GM19324 (cell line): ENCODE results near the gene MORN1.

Source experiments
- ATAC-seq: cut with Tn5 transposase; IDR thresholded peaks from one replicate; pipeline ENCODE4 v1.9.1; 2021; ENCODE audit warnings: mild to moderate bottlenecking, moderate library complexity; ENCODE audit not compliant: unreplicated experiment, low FRiP score

MORN1 gene

DNA sequence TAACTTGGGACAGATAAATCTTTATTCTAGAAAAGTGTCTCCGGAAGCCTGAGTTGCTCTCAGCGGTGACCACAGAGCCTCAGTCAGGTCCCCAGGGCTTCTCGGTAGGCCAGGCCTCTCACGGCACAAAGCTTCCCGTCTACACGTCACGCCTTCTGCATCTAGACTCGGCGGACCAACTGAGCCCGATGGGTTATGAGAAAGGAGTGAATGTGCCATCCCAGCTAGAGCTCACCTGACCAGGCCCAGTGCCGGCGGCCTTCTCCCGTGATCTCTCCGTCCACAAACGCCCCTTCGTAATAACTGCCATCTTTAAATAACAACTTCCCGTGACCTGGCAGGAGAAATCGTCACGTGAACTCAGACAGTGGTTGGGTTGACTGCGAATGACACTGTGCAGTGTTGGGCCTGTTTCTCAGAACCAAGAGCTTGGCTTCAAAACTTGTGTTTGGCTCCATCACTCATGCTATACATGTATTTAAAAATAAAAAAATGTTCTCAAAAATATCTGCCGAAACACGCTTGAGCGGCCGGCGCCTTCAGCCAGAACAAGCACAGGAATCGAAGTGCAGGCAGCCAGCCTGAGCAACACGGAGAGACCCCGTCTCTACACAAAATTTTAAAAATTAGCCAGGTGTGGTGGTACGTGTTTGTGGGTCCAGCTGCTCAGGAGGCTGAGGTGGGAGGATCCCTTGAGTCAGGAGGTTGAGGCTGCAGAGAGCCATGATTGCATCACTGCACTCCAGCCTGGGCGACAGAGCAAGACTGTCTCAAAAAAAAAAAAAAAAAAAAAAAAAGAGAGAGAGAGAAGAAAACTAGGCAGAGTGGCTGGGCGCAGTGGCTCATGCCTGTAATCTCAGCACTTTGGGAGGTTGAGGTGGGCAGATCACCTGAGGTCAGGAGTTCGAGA is 3.1 kb downstream of the MORN1 start:
- no peak for ATAC-seq

DNA sequence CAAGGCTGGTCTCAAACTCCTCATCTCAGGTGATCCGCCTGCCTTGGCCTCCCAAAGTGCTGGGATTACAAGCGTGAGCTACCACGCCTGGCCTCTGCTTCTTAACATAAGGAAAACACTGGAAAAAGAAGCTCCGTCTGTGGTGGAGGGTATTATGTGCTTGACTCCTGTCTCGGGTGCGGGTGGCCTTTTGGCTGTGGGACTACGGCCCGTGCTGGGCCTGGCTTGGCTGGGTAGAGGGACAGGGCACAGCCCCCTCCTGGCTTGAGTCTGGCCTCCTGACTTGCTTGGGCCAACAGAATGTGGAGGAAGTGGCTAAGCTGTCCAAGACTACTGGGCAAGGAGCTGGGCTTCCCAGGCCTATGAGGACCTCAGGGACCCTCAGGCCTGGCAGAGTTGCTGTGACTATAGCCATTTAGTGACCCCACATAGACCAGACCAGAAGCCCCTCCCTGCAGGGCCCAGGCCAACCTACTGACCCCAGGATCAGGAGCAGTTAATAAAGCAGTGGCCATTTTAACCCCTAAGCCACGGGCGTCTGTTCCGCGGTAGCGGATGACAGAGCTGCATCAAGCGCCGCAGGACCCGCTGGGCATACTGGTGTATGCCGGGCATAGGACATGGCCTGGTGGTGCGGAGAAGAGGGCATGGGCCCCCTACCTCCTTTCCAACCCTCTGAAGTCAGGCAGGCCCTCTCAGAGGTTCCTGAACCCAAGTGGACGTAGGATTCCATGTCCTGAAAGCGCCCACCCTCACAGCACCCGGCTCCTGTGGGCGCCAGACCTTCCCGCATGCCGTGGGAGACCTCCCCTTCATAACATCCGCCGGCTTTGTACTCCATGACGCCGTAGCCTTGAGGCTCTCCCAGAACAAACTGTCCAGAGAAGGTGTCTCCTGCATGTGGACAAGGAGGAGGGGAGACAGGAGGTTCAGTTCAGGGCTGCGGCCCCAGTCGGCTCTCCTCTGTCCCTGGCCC is 4.4 kb downstream of the MORN1 start:
- ATAC-seq: no peak

DNA sequence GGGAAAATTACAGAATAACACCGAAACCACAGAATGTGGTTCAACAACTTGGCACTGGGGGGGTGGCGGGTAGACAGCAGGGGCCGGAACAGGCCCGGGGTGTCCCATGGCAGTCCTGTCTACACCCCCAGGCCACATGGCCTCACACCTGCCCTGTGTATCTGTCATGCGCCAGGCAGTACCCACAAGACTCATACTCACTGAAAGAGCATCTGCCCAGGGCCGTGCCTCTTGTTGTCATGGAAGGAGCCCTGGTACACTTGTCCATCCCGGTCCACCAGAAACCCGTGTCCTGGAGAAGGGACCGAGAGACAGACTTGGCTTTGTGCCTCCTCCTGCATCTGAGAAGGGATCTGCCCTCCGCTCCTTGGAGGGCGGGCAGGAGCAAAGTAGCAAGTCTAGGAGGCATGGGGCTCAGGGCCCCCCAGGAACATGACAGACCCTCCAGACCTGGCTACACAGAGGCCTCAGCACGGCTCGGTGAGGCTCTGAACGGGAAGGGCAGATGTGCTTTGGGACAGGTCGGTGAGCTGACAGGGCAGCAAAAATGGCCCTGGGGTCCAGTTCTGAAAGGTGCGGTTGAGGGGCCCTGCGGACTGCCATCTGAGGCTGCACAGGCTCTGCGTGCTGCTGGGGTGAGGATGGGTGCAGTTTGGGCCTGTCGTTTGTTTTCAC is 5.6 kb downstream of the MORN1 start:
- no peak for ATAC-seq

DNA sequence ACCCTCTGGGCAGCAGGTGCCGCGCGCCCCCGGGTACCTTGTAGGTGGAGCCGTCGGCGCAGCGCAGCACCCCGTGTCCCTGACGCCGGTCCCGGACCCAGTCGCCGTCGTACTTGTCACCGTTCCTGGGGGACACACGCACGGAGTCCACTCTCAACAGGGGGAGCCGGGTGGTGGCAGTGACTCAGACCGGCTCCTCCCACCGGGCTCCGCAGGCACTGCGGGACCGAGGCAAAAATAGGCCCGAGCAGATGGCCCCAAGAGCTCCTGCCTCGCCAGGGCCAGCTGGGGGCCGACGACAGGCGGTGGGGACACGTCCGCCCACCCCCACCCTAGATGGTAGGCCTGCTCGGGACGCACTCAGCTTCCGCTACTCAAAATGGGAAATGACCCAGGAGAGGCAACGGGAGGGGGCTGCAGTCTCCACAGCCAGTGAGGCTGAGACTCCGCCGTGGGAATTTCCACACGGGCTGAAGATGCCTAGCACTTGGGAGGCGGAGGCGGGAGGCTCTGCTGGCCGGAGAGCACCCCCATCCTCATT is 6.3 kb downstream of the MORN1 start:
- no peak for ATAC-seq

- no peak for ATAC-seq
Measured at GRCh38 chr1:2384130-2384860, 7.1 kb downstream of the MORN1 start.

DNA sequence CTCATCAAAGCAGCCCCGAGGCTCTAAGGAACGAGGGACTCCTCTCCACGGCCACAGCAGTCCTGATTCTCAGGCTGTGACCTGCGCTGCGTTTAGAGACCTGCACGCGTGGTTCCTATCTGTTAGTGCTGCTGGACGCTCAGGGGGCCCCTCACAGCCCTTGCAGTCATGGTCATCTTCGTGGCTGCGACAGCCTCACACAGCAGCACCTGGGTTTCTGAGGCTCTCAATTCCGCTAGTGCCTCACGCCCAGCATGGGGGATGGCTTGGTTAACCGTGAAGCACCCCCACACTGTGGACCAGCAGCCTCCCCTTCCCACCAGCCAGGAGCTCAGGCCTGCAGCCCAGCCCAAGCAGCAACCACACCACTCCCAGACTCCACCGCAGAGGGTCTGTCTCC is 7.8 kb downstream of the MORN1 start:
- ATAC-seq: no peak

DNA sequence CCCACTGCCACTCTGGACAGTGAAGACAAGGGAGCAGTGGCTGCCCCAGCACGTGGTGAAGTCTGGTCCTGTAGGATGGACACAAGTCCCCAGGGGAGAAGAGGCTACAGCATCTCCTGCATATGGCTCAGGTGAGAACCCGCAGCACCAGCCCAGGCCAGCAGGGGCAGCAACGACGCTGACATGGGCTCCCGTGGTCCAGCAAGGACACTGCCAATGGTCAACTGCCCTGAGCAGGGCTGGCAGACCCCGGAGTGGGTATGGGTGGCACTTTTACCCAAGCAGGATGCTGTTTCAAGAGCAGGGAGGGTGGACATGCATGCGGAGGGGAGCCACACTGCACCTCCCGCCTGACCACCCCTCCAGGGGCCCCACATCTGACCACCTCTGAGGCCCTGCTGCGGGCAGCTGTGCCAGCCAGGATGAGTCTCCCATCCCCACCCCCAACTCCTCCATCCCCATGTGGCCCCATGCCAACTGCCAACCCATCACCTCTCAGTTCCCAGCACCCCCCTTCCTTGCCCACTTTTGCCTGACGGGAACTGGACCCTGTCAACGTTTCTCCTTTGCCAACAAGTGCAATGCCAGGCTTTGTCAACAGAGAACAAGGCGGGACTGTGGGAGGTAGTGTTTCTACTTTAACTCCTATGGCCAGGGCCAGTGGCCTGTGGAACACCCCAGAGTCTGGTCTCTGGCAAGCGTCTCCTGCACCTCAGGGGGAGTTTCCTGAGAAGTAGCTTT is 8.6 kb downstream of the MORN1 start:
- ATAC-seq: no peak

- ATAC-seq: no peak
Measured at GRCh38 chr1:2381741-2382620, 9.4 kb downstream of the MORN1 start.

DNA sequence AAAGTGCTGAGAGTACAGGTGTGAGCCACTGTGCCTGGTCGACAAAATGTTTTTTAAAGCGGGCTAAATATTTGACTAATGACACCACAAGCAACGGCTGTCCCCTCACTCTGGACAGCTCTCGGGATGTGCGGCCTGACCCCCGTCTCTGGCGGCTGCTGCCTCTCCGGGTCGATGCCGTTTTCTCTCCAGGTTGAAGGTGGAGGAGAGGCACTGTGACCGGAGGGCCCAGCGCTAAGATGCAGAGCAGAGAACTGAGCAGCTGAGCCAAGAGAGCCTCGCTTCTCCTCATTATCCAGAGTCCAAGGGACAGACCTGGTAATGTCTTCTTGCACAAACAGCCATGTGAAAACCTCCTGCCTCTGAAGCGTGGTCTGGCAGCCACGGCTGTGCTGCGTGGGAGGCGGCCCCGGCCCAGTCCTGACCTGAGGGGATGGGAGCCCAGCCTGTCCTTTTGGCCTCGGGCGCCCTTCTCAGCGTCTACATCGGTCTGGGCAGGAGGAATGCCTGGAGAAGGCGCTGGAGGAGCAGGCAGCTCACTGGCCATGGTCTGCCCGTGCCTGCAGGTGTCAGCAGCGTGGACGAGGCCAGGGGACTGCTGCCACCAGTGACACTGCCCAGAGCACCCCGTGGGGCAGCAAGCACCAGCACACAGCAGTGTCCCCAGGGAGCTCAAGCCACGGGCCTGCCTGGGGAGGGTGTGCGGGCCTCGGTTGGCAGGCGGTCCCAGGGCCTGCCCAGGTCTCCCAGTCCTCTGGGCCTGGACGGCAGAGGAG is 10.3 kb downstream of the MORN1 start:
- no peak for ATAC-seq

GRCh38 chr1:2379733-2380404 is 11.5 kb downstream of the MORN1 start:
- ATAC-seq: no peak

DNA sequence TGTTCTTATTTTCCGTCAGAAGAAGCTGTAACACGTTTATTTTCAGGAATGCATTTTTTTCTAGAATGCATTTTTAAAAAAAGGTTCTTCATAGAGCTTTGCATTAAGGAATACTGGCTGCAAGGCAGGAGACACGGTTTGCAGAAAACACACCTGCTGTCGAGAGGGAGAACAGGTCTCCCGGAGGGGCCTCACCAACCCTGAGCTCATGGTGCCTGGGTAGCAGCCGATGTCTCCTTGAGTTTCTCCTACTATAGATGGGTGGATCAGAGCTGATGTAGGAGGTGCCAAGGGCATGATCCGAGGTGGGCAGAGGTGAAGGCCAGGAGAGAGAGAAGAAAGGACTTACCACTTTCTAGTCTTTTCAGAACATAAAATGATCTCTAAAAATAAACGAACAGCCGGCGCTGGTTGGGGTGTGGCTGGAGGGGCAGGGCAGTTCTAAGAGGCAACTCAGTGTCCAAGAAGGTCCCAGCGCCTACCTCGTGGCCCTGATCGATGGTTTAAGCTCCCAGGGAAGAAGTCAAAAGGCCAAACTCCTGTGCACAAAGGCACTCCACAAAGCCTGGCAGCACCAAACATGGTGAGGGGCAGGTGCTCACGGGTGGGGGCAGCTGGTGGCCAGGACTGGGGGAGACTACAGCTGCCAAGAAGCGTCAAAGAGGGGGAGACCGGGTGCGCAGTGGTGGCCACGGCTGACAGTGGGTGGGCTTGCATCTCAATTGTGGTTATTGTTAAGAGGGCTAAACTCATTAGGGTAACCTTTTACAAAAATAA is 12.2 kb downstream of the MORN1 start:
- no peak for ATAC-seq

DNA sequence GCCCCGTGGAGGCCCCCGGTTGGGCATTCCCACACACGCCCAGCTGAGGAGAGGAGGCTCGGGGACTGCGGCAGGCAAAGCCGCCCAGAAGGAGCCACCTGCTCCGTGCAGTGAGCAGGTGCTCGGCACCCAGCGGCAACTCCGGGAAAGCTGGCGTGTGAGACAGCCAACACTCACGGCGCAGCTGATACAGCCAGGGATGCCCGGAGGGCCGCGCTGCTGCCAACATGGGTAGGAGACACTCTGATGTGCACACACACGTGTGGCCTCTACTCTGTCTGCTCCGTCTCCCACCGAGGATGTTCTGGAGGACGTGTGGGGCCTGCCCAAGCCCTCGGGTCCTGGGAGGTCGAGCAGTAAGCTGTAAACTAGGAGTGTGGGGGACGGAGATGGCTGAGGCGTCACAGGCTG is 12.9 kb downstream of the MORN1 start:
- no peak for ATAC-seq

GRCh38 chr1:2377751-2378440 is 13.5 kb downstream of the MORN1 start:
- no peak for ATAC-seq

- ATAC-seq: no peak
Measured at GRCh38 chr1:2376931-2377672, 14.3 kb downstream of the MORN1 start.

- no peak for ATAC-seq
Measured at GRCh38 chr1:2376261-2376741, 15.1 kb downstream of the MORN1 start.
